A673 (cell line): ENCODE measurements around the gene MS4A15. TPM values are rescaled to one million over a fixed set of nuclear protein-coding genes. Genes with fewer than 3 reads are reported as not detected.

Experiments used
- BruUV-seq: library from RNA; stranded (reverse); fragments of 400-500 nt; replicated peaks from 2 replicates; lab custom pipeline; 2021; lab: Mats Ljungman, UMichigan
- CTCF ChIA-PET: fragments of 300-600 bp; sonication (Branson Sonifier 250); formaldehyde crosslinking; loops from one replicate; lab custom pipeline; 2022; ENCODE audit warnings: antibody characterized with exemption; lab: Charles Lee
- POLR2A ChIA-PET: fragments of 300-600 bp; sonication (Branson Sonifier 250); formaldehyde crosslinking; loops from one replicate; lab custom pipeline; 2022; ENCODE audit warnings: antibody characterized with exemption; ENCODE audit not compliant: low non-redundant PET; lab: Charles Lee
- DNase-seq: peaks from one replicate; pipeline ENCODE4 v3.0.0-alpha.2; 2015; ENCODE audit warnings: low spot score
- H3K27ac ChIP-seq: fragments of 200-600 bp; sonication (generic); 2 replicates; pipeline ENCODE4 v1.5.1; 2016; ENCODE audit warnings: mixed run types, low read depth, mild to moderate bottlenecking, mixed read lengths, antibody characterized with exemption, low read length; ENCODE audit not compliant: poor library complexity, severe bottlenecking
- H3K27me3 ChIP-seq: fragments of 200-600 bp; sonication (generic); replicated peaks from 2 replicates; pipeline ENCODE4 v1.6.1; 2017; ENCODE audit warnings: mixed run types, low read depth, mild to moderate bottlenecking, mixed read lengths, antibody characterized with exemption, low read length; ENCODE audit not compliant: insufficient read depth, poor library complexity
- H3K36me3 ChIP-seq: fragments of 200-600 bp; sonication (generic); 2 replicates; pipeline ENCODE4 v1.6.1; 2016; ENCODE audit warnings: mixed run types, mild to moderate bottlenecking, mixed read lengths, antibody characterized with exemption, low read length; ENCODE audit not compliant: insufficient read depth, poor library complexity, severe bottlenecking
- H3K4me1 ChIP-seq: fragments of 200-600 bp; sonication (generic); 2 replicates; pipeline ENCODE4 v1.6.1; 2017; ENCODE audit warnings: mixed run types, mild to moderate bottlenecking, mixed read lengths, antibody characterized with exemption, low read length; ENCODE audit not compliant: insufficient read depth, poor library complexity, severe bottlenecking
- H3K4me3 ChIP-seq: fragments of 200-600 bp; sonication (generic); 2 replicates; pipeline ENCODE4 v1.5.1; 2016; ENCODE audit warnings: low read depth, mixed run types, mild to moderate bottlenecking, mixed read lengths, low read length; ENCODE audit not compliant: poor library complexity, severe bottlenecking
- H3K9me3 ChIP-seq: fragments of 200-600 bp; sonication (generic); 2 replicates; pipeline ENCODE4 v1.6.1; 2016; ENCODE audit warnings: mixed run types, low read depth, mild to moderate bottlenecking, mixed read lengths, antibody characterized with exemption, low read length; ENCODE audit not compliant: poor library complexity, severe bottlenecking
- EZH2 ChIP-seq: fragments of 200-600 bp; sonication (generic); IDR thresholded peaks from 2 replicates; pipeline ENCODE4 v1.6.1; 2017; ENCODE audit warnings: borderline replicate concordance, low read depth, mild to moderate bottlenecking, mixed read lengths, antibody characterized with exemption, low read length; ENCODE audit not compliant: poor library complexity, severe bottlenecking
- intact Hi-C: fragments of 100-400 bp; cut with micrococcal nuclease; formaldehyde crosslinking; loops from one replicate; pipeline ENCODE4 v1.10.0; 2022; ENCODE audit not compliant: unreplicated experiment
- total RNA-seq: library from RNA; stranded (reverse); gene quantifications from 2 replicates; pipeline ENCODE4 v1.2.3, GENCODE V29; 2021
- TF ChIP-seq, protein P1 (sequence below): fragments of 300-800, 200-600 bp; sonication (generic); conservative IDR thresholded peaks from 2 replicates; pipeline ENCODE4 v1.5.1; 2017; ENCODE audit warnings: low read depth, mild to moderate bottlenecking, antibody characterized with exemption, low read length, moderate library complexity, mixed read lengths

The MS4A15 gene
- total RNA-seq, 1 experiment from 2014 or later: not detected

DNA sequence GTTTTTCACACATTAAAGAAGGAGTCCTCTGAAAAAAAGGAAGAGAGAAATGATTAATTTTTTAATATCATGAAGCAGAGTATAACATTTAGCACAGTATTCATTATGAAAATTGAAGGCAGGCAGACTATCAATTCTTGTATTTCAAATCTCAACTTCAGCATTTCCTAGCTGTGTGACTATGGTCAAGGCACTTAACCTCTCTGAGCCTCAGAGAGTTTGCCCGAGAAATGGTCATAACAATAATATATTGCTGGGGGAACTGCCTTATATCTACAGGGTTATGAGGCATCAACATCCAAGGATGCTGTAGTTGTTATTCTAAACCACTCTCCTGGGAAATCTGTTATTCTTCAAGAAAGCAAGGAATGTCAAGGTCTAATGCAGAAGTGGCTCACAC, 31.1 kb upstream of the MS4A15 start:
- POLR2A ChIA-PET: no interaction called here
- H3K36me3 ChIP-seq: no peaks in the 10 kb centered on the region
- BruUV-seq: no TSS peak

DNA sequence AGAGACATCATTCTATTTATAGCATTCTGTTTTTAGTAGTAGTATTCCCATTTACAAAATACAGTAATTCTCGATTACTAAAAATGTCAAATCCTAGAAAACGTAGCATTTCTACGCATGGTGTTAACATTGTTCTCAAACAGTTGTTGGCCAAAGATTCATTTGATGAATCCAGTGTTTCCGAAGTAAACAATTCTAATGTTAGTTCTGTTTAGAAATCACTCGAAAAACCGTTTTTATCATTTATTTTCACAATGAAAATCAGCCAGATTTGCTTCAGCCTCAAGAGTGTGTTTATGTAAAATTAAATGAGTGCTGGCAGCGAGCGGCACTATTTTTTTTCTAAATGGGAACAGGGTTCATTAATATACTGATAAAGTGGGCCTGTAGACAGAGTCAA, 25.1 kb upstream of the MS4A15 start:
- no peak for DNase-seq

More for the DNA sequence above, 31.1 kb upstream of the MS4A15 start:
- Histone ChIP-seq H3K27me3 (peaks cover 42% of the 10 kb centered on the region), H3K9me3 (no peaks in the 10 kb centered on the region), H3K27ac (no peak overlapping the region), H3K4me3 (no peak overlapping the region), H3K4me1 (no peaks in the 10 kb centered on the region)
- no peak for TF ChIP-seq EZH2
- TF ChIP-seq, protein P1, sequence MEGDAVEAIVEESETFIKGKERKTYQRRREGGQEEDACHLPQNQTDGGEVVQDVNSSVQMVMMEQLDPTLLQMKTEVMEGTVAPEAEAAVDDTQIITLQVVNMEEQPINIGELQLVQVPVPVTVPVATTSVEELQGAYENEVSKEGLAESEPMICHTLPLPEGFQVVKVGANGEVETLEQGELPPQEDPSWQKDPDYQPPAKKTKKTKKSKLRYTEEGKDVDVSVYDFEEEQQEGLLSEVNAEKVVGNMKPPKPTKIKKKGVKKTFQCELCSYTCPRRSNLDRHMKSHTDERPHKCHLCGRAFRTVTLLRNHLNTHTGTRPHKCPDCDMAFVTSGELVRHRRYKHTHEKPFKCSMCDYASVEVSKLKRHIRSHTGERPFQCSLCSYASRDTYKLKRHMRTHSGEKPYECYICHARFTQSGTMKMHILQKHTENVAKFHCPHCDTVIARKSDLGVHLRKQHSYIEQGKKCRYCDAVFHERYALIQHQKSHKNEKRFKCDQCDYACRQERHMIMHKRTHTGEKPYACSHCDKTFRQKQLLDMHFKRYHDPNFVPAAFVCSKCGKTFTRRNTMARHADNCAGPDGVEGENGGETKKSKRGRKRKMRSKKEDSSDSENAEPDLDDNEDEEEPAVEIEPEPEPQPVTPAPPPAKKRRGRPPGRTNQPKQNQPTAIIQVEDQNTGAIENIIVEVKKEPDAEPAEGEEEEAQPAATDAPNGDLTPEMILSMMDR: no peak
- CTCF ChIA-PET: no interaction called here
- DNase-seq: no peak
- intact Hi-C loops: no loop called here

DNA sequence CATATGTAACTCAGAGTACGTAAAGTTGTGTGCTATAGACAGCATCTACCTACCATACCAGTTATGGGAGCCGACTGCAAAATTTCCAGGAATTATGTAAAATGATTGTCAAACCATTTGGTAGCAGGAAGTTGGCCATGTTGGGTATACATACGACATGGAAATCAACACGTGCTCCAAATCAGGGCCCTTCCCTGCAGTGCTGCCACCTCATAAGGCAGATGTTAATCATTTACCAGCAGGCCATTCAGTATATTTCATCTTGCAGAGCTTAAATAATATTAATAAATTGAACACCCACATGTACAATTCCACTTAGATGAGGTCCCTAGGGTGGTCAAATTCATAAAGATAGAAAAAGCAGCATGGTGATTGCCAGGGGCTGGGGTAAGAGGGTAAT, 22.4 kb upstream of the MS4A15 start:
- BruUV-seq: no TSS peak
- TF ChIP-seq EZH2: no peak
- TF ChIP-seq, protein P1: no peak
- ChIA-PET CTCF (no interaction called here), POLR2A (no interaction called here)
- H3K4me1 ChIP-seq: no peaks in the 10 kb centered on the region
- no peaks in the 10 kb centered on the region for H3K36me3 ChIP-seq
- intact Hi-C loops: no loop called here
- no peak overlapping the region for H3K27ac ChIP-seq
- no peak overlapping the region for H3K4me3 ChIP-seq
- no peaks in the 10 kb centered on the region for H3K9me3 ChIP-seq
- peaks cover 21% of the 10 kb centered on the region for H3K27me3 ChIP-seq
- no peak for DNase-seq

More for the DNA sequence above, 25.1 kb upstream of the MS4A15 start:
- no TSS peak for BruUV-seq
- Histone ChIP-seq H3K27me3 (peaks cover 26% of the 10 kb centered on the region), H3K36me3 (no peaks in the 10 kb centered on the region), H3K27ac (no peak overlapping the region), H3K4me1 (no peaks in the 10 kb centered on the region), H3K4me3 (no peak overlapping the region), H3K9me3 (no peaks in the 10 kb centered on the region)
- ChIA-PET POLR2A (no interaction called here), CTCF (no interaction called here)
- intact Hi-C loops: no loop called here
- TF ChIP-seq, protein P1: no peak
- no peak for TF ChIP-seq EZH2
